Limb (tissue), 2 donors: Measurements from ENCODE around the gene MLLT1.

ENCODE experiments used
- DNase-seq, 2 donors: peaks; one replicate each; pipeline ENCODE4 v3.0.0-alpha.2; 2016; ENCODE audit errors: extremely low spot score in 2 of 2

Gene MLLT1

DNA sequence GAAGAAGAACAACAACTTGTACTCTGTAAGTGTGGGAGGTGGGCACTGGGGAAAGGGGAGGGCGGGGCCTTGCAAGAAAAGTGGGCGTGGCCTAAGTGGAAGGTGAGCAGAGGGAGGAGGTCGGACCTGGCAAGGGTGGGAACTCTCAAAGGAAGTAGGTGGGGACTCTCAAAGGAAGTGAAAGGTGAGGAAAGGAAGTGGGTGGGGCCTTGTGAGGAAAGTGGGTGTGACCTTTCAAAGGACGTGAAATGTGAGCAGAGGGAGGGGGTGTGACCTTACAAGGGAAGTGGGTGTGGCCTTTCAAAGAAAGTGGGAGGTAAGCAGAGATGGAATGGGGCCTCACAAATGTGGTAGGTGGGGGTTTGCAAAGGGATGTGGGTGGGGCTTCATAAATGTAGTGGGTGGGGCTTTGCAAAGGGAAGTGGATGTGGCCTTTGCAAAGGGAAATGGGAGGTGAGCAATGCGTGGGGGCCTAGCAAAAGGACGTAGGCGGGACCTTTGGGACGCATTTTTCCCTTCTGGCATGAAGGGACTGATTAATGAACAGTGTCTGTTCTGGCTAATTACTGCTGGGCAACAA, 118.4 kb downstream of the MLLT1 start:
- DNase-seq, result peak in 1 of 2 donors; percentile 28
